ENCODE data around the gene ARHGEF39. TPM values are rescaled to one million over a fixed set of nuclear protein-coding genes. Genes with fewer than 3 reads are reported as not detected.
A peak's percentile ranks its signal among the peaks of the same experiment; 100 is the strongest.

Gene ARHGEF39
- total and polyA plus RNA-seq, 4 donors, result 0.47 to 1.4 (median 1.3) TPM

- no peak for TF ChIP-seq CTCF (IDR thresholded peaks at IDR 0.05; ENCODE audit: control extremely low read depth, extremely low read depth)
- 18 to 19% methylated on average over 10 of the region's 10 CpGs for WGBS, 2 donors
- no peak for ATAC-seq (ENCODE audit: insufficient read depth, low FRiP score)
These were observed 26.3 kb upstream of the ARHGEF39 start for GRCh38 chr9:35691334-35691650.

GRCh38 chr9:35690614-35691333 lies 25.8 kb upstream of the ARHGEF39 start:
- 1% methylated on average over 42 to 61 of the region's 61 CpGs for WGBS, 2 donors
- peak; percentile 86 to 89 (median 86) for DNase-seq
- no peak for TF ChIP-seq CTCF (IDR thresholded peaks at IDR 0.05; ENCODE audit: control extremely low read depth, extremely low read depth)
- peak; percentile 56 for ATAC-seq (ENCODE audit: insufficient read depth, low FRiP score)
- Histone ChIP-seq H3K4me3 (peak overlapping the region; percentile 66), H3K9ac (ENCODE audit: insufficient read depth in 1 of 2, low read length in 2 of 2) (peak overlapping the region; percentile 46 to 72), H3K27me3 (ENCODE audit: control insufficient read depth in 3 of 3, insufficient read depth in 3 of 3, low read length in 2 of 3) (no peaks in the 10 kb centered on the region), H3K9me3 (ENCODE audit: control insufficient read depth in 4 of 4, insufficient read depth in 3 of 4, low read length in 3 of 4) (no peaks in the 10 kb centered on the region), H3K4me1 (ENCODE audit: control insufficient read depth in 5 of 5, insufficient read depth in 5 of 5, low read length in 5 of 5) (peaks cover 6 to 25% (median 11%) of the 10 kb centered on the region in 5 donors), H3K36me3 (ENCODE audit: control insufficient read depth in 4 of 4, insufficient read depth in 4 of 4, low read length in 4 of 4) (peaks cover 0 to 3% (median under 1%) of the 10 kb centered on the region in 4 donors), H3K27ac (ENCODE audit: low read depth in 1 of 2, low read length in 1 of 2) (peak overlapping the region; percentile 81 to 91)

More at GRCh38 chr9:35691334-35691650, 26.3 kb upstream of the ARHGEF39 start:
- H3K4me1 ChIP-seq (ENCODE audit: control insufficient read depth in 5 of 5, insufficient read depth in 5 of 5, low read length in 5 of 5), result peaks cover 6 to 25% (median 11%) of the 10 kb centered on the region in 5 donors
- H3K27ac ChIP-seq (ENCODE audit: low read depth in 1 of 2, low read length in 1 of 2), result peak overlapping the region; percentile 52 to 91
- no peaks in the 10 kb centered on the region for H3K9me3 ChIP-seq (ENCODE audit: control insufficient read depth in 4 of 4, insufficient read depth in 3 of 4, low read length in 3 of 4)
- DNase-seq, result no peak
- peak overlapping the region; percentile 32 for H3K4me3 ChIP-seq
- peaks cover 0 to 3% (median 0%) of the 10 kb centered on the region in 4 donors for H3K36me3 ChIP-seq (ENCODE audit: control insufficient read depth in 4 of 4, insufficient read depth in 4 of 4, low read length in 4 of 4)
- no peaks in the 10 kb centered on the region for H3K27me3 ChIP-seq (ENCODE audit: control insufficient read depth in 3 of 3, insufficient read depth in 3 of 3, low read length in 2 of 3)
- H3K9ac ChIP-seq (ENCODE audit: insufficient read depth in 1 of 2, low read length in 2 of 2), result peak overlapping the region in 1 of 2 donors; percentile 72

GRCh38 chr9:35690294-35690613 lies 25.3 kb upstream of the ARHGEF39 start:
- Histone ChIP-seq H3K4me1 (ENCODE audit: control insufficient read depth in 5 of 5, insufficient read depth in 5 of 5, low read length in 5 of 5) (peaks cover 6 to 25% (median 11%) of the 10 kb centered on the region in 5 donors), H3K36me3 (ENCODE audit: control insufficient read depth in 4 of 4, insufficient read depth in 4 of 4, low read length in 4 of 4) (peaks cover 0 to 5% (median 3%) of the 10 kb centered on the region in 4 donors), H3K4me3 (peak overlapping the region; percentile 66), H3K27me3 (ENCODE audit: control insufficient read depth in 3 of 3, insufficient read depth in 3 of 3, low read length in 2 of 3) (no peaks in the 10 kb centered on the region), H3K9ac (ENCODE audit: insufficient read depth in 1 of 2, low read length in 2 of 2) (peak overlapping the region; percentile 46 to 71), H3K9me3 (ENCODE audit: control insufficient read depth in 4 of 4, insufficient read depth in 3 of 4, low read length in 3 of 4) (no peaks in the 10 kb centered on the region), H3K27ac (ENCODE audit: low read depth in 1 of 2, low read length in 1 of 2) (peak overlapping the region; percentile 81 to 91)
- no peak for ATAC-seq (ENCODE audit: insufficient read depth, low FRiP score)
- WGBS, 2 donors, result 2% methylated on average over 20 to 21 of the region's 21 CpGs
- no peak for DNase-seq
- no peak for TF ChIP-seq CTCF (IDR thresholded peaks at IDR 0.05; ENCODE audit: control extremely low read depth, extremely low read depth)
